MM.1S (cell line): Measurements from ENCODE around the gene RCBTB1.
A peak's percentile ranks its signal among the peaks of the same experiment; 100 is the strongest.
"Not testable (repeated sequence)": the region's sequence is repeated elsewhere in the genome, so short reads cannot be mapped to it uniquely, and the experiment has no call there.

Source experiments
- DNase-seq: peaks from one replicate; pipeline ENCODE4 v3.0.0-alpha.2; 2015
- H2AFZ ChIP-seq: fragments of 300-600 bp; sonication (generic); 2 replicates; pipeline ENCODE4 v1.6.0; 2016; ENCODE audit warnings: antibody characterized with exemption, low read length
- H3F3A ChIP-seq: fragments of 300-600 bp; sonication (generic); 2 replicates; pipeline ENCODE4 v1.6.1; 2016; ENCODE audit warnings: mild to moderate bottlenecking, antibody characterized with exemption, low read length, moderate library complexity, mixed read lengths; ENCODE audit not compliant: insufficient read depth
- H3K27ac ChIP-seq: fragments of 300-600 bp; sonication (generic); 2 replicates; pipeline ENCODE4 v1.5.1; 2016; ENCODE audit warnings: mild to moderate bottlenecking, low read length
- H3K27me3 ChIP-seq: fragments of 300-600 bp; sonication (generic); replicated peaks from 2 replicates; pipeline ENCODE4 v1.6.0; 2016; ENCODE audit warnings: low read length; ENCODE audit not compliant: insufficient read depth
- H3K36me3 ChIP-seq: fragments of 300-600 bp; sonication (generic); replicated peaks from 2 replicates; pipeline ENCODE4 v1.6.1; 2016; ENCODE audit warnings: mild to moderate bottlenecking, low read length, mixed read lengths; ENCODE audit not compliant: insufficient read depth
- H3K4me1 ChIP-seq: fragments of 300-600 bp; sonication (generic); 2 replicates; pipeline ENCODE4 v1.6.1; 2016; ENCODE audit warnings: low read length, mixed read lengths
- H3K4me2 ChIP-seq: fragments of 300-600 bp; sonication (generic); 2 replicates; pipeline ENCODE4 v1.6.0; 2016; ENCODE audit warnings: low read depth, low read length
- H3K4me3 ChIP-seq: fragments of 300-600 bp; sonication (generic); 2 replicates; pipeline ENCODE4 v1.5.1; 2016; ENCODE audit warnings: low read length, mixed read lengths
- H3K79me2 ChIP-seq: fragments of 300-600 bp; sonication (generic); 2 replicates; pipeline ENCODE4 v1.6.1; 2016; ENCODE audit warnings: mixed run types, low read length, mixed read lengths
- H3K9ac ChIP-seq: fragments of 300-600 bp; sonication (generic); 2 replicates; pipeline ENCODE4 v1.6.1; 2016; ENCODE audit warnings: low read length, mixed read lengths
- H3K9me2 ChIP-seq: fragments of 300-600 bp; sonication (generic); replicated peaks from 2 replicates; pipeline ENCODE4 v1.6.1; 2016; ENCODE audit warnings: mild to moderate bottlenecking, low read length, mixed read lengths; ENCODE audit not compliant: insufficient read depth
- H3K9me3 ChIP-seq: fragments of 300-600 bp; sonication (generic); replicated peaks from 2 replicates; pipeline ENCODE4 v1.6.1; 2016; ENCODE audit warnings: mild to moderate bottlenecking, low read length, mixed read lengths; ENCODE audit not compliant: insufficient read depth
- H4K20me1 ChIP-seq: fragments of 300-600 bp; sonication (generic); 2 replicates; pipeline ENCODE4 v1.6.1; 2016; ENCODE audit warnings: mild to moderate bottlenecking, low read length, moderate library complexity, mixed read lengths; ENCODE audit not compliant: insufficient read depth
- CTCF ChIP-seq: fragments of 300-600 bp; sonication (generic); IDR thresholded peaks from 2 replicates; pipeline ENCODE4 v1.5.1; 2016; ENCODE audit warnings: antibody characterized with exemption, low read length, mixed read lengths
- EZH2 ChIP-seq: fragments of 300-600 bp; sonication (generic); optimal IDR thresholded peaks from 2 replicates; pipeline ENCODE3; 2017; ENCODE audit warnings: low read depth, mild to moderate bottlenecking, antibody characterized with exemption, low read length, mixed read lengths
- EZH2phosphoT487 ChIP-seq: fragments of 300-600 bp; sonication (generic); IDR thresholded peaks from 2 replicates; pipeline ENCODE4 v1.6.1; 2018; ENCODE audit warnings: antibody characterized with exemption, low read length

RCBTB1 gene

GRCh38 chr13:49498206-49498605 lies 87.2 kb downstream of the RCBTB1 start:
- no peak overlapping the region for H3K4me3 ChIP-seq
- no peaks in the 10 kb centered on the region for H3K36me3 ChIP-seq
- no peak for DNase-seq
- H3K9me2 ChIP-seq, result no peaks in the 10 kb centered on the region
- H4K20me1 ChIP-seq, result no peaks in the 10 kb centered on the region
- H3K27me3 ChIP-seq, result no peaks in the 10 kb centered on the region
- H3K9ac ChIP-seq, result no peak overlapping the region
- no peaks in the 10 kb centered on the region for H3K79me2 ChIP-seq
- TF ChIP-seq EZH2phosphoT487, result no peak
- TF ChIP-seq EZH2, result no peak
- no peak for TF ChIP-seq CTCF
- peaks cover 7% of the 10 kb centered on the region for H3F3A ChIP-seq
- no peaks in the 10 kb centered on the region for H3K4me1 ChIP-seq
- H3K27ac ChIP-seq, result no peak overlapping the region
- H3K4me2 ChIP-seq, result no peak overlapping the region
- no peaks in the 10 kb centered on the region for H3K9me3 ChIP-seq
- H2AFZ ChIP-seq, result no peak overlapping the region

- TF ChIP-seq EZH2 (no peak), CTCF (no peak), EZH2phosphoT487 (no peak)
- Histone ChIP-seq H3K9me3 (no peaks in the 10 kb centered on the region), H3K9ac (no peak overlapping the region), H3K4me1 (no peaks in the 10 kb centered on the region), H3K4me3 (no peak overlapping the region), H3F3A (peaks cover 7% of the 10 kb centered on the region), H3K79me2 (no peaks in the 10 kb centered on the region), H3K27me3 (no peaks in the 10 kb centered on the region), H3K36me3 (no peaks in the 10 kb centered on the region), H3K27ac (no peak overlapping the region), H3K9me2 (no peaks in the 10 kb centered on the region), H3K4me2 (no peak overlapping the region), H4K20me1 (no peaks in the 10 kb centered on the region), H2AFZ (no peak overlapping the region)
- no peak for DNase-seq
These were observed 88.1 kb downstream of the RCBTB1 start for GRCh38 chr13:49497272-49497671.

- not testable (repeated sequence) for H3K9ac ChIP-seq
These were observed 88.5 kb downstream of the RCBTB1 start for GRCh38 chr13:49496837-49497236.

DNA sequence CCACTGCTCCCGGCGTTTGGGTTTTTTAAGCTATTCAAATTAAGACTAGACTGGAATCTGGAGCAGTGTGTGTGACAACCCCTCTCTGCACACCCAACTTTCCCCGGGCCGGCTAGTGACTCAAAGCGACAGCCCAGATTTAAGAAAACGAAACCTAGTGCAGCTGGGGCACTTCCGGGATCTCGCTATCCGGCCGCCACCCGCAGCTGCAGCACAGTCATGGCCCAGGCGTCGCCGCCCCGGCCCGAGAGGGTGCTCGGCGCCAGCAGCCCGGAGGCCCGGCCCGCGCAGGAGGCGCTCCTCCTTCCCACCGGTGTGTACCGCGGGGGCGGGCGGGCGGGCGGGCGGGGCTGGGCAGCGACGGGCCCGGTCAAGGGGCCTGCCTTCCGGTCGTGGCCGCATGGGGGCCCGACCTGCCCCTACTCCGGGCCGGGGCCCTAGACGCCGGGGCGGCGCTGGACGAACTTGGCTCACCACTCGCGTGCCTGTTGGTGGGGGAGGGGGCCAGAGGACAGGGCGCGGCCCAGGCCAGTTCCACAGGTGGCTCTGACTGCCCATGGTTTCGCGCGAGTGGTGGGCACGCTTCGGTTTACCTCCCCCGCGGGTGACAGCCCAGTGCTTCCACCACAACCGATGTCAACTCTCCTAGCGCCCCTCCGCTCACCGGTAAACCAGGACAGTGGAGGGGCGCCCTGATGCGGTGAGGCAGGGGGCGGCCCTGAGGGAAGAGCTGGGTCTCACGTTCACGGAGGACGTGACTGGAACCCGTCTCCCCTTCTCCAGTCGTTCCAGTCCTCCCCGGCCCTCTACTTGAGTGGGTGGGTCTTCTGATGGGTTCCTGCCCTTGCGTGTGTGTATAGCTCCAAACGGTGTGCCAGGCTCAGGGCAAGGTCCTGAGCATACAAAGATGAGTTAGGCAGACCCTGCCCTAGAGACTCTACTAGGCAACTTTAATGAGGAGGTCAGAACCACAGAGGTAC lies 89.3 kb downstream of the RCBTB1 start, which contains the start of gene PHF11:
PHF11 (plus strand) TSS at position 171 of the 980 bp plus-strand sequence; CDS start at position 220, 49 bp downstream.
- Histone ChIP-seq H2AFZ (peak within 1 kb of the TSS; percentile 69), H4K20me1 (no peaks in the 10 kb centered on the region), H3K4me3 (peak within 1 kb of the TSS; percentile 72), H3F3A (peaks cover 7% of the 10 kb centered on the region), H3K4me2 (peak within 1 kb of the TSS; percentile 68), H3K4me1 (no peaks in the 10 kb centered on the region), H3K27me3 (no peaks in the 10 kb centered on the region), H3K9me3 (no peaks in the 10 kb centered on the region), H3K79me2 (no peaks in the 10 kb centered on the region), H3K36me3 (no peaks in the 10 kb centered on the region), H3K27ac (peak within 1 kb of the TSS; percentile 80; the same call in 1 of the 2 replicates), H3K9me2 (no peaks in the 10 kb centered on the region), H3K9ac (peak within 1 kb of the TSS; percentile 59)
- DNase-seq, result peak; percentile 84
- TF ChIP-seq EZH2, result no peak
- no peak for TF ChIP-seq EZH2phosphoT487
- no peak for TF ChIP-seq CTCF

More at GRCh38 chr13:49496837-49497236, 88.5 kb downstream of the RCBTB1 start:
- not testable (repeated sequence) for H3K79me2 ChIP-seq, H2AFZ ChIP-seq, H3K4me1 ChIP-seq, H3F3A ChIP-seq, H3K4me2 ChIP-seq, H3K4me3 ChIP-seq, H3K9me3 ChIP-seq, H3K36me3 ChIP-seq, H4K20me1 ChIP-seq, H3K27me3 ChIP-seq, DNase-seq, H3K27ac ChIP-seq, H3K9me2 ChIP-seq
